IPS-20b (cell line): Measurements from ENCODE around the gene GRK1.

Source experiments
- H3K27ac ChIP-seq: one replicate; pipeline ENCODE4 v1.5.1; 2013; ENCODE audit warnings: low read length
- H3K27me3 ChIP-seq: 2 replicates; pipeline ENCODE4 v1.6.1; 2013; ENCODE audit warnings: mild to moderate bottlenecking, low read length, inconsistent platforms; ENCODE audit not compliant: insufficient read depth
- H3K36me3 ChIP-seq: 2 replicates; pipeline ENCODE4 v1.6.1; 2013; ENCODE audit warnings: low read depth, mild to moderate bottlenecking, inconsistent platforms, low read length, moderate library complexity; ENCODE audit not compliant: insufficient read depth
- H3K4me1 ChIP-seq: 2 replicates; pipeline ENCODE4 v1.6.1; 2013; ENCODE audit warnings: mild to moderate bottlenecking, control low read depth, inconsistent platforms, low read length, moderate library complexity; ENCODE audit not compliant: insufficient read depth
- H3K4me3 ChIP-seq: 2 replicates; pipeline ENCODE4 v1.5.1; 2013; ENCODE audit warnings: mild to moderate bottlenecking, low read length, inconsistent platforms
- H3K9ac ChIP-seq: 2 replicates; pipeline ENCODE4 v1.6.1; 2013; ENCODE audit warnings: low read depth, mild to moderate bottlenecking, inconsistent platforms, low read length, moderate library complexity
- H3K9me3 ChIP-seq: 2 replicates; pipeline ENCODE4 v1.6.1; 2013; ENCODE audit warnings: mild to moderate bottlenecking, low read depth, low read length, inconsistent platforms; ENCODE audit not compliant: insufficient read depth

Gene GRK1

GRCh38 chr13:113634279-113635047 lies 32.6 kb upstream of the GRK1 start:
- Histone ChIP-seq H3K27ac (no peak overlapping the region), H3K4me1 (no peaks in the 10 kb centered on the region), H3K4me3 (no peak overlapping the region), H3K9ac (no peak overlapping the region), H3K9me3 (no peaks in the 10 kb centered on the region; the same call in 1 of the 2 replicates), H3K27me3 (no peaks in the 10 kb centered on the region), H3K36me3 (peaks cover 91% of the 10 kb centered on the region)

GRCh38 chr13:113635048-113635420 lies 32.0 kb upstream of the GRK1 start:
- Histone ChIP-seq H3K36me3 (peaks cover 91% of the 10 kb centered on the region), H3K27me3 (no peaks in the 10 kb centered on the region)

GRCh38 chr13:113635709-113636108 lies 31.3 kb upstream of the GRK1 start:
- H3K9ac ChIP-seq, result no peak overlapping the region
- H3K36me3 ChIP-seq, result peaks cover 96% of the 10 kb centered on the region
- H3K27ac ChIP-seq, result no peak overlapping the region
- H3K9me3 ChIP-seq, result peaks cover 8% of the 10 kb centered on the region
- H3K4me3 ChIP-seq, result no peak overlapping the region
- H3K27me3 ChIP-seq, result no peaks in the 10 kb centered on the region
- no peaks in the 10 kb centered on the region for H3K4me1 ChIP-seq

More at GRCh38 chr13:113635048-113635420, 32.0 kb upstream of the GRK1 start:
- H3K9ac ChIP-seq, result no peak overlapping the region
- no peaks in the 10 kb centered on the region for H3K4me1 ChIP-seq
- no peak overlapping the region for H3K27ac ChIP-seq
- no peak overlapping the region for H3K4me3 ChIP-seq
- H3K9me3 ChIP-seq, result peaks cover under 1% of the 10 kb centered on the region

GRCh38 chr13:113636266-113636963 lies 30.6 kb upstream of the GRK1 start:
- peaks cover 9% of the 10 kb centered on the region for H3K9me3 ChIP-seq
- H3K36me3 ChIP-seq, result peaks cover 95% of the 10 kb centered on the region
- H3K9ac ChIP-seq, result no peak overlapping the region
- H3K4me3 ChIP-seq, result no peak overlapping the region
- no peaks in the 10 kb centered on the region for H3K4me1 ChIP-seq
- H3K27me3 ChIP-seq, result no peaks in the 10 kb centered on the region
- no peak overlapping the region for H3K27ac ChIP-seq

- no peaks in the 10 kb centered on the region for H3K4me1 ChIP-seq
- no peak overlapping the region for H3K4me3 ChIP-seq
- H3K36me3 ChIP-seq, result peaks cover 95% of the 10 kb centered on the region
- H3K27me3 ChIP-seq, result no peaks in the 10 kb centered on the region
- H3K9me3 ChIP-seq, result peaks cover 20% of the 10 kb centered on the region
- H3K9ac ChIP-seq, result no peak overlapping the region
- H3K27ac ChIP-seq, result no peak overlapping the region
Measured at GRCh38 chr13:113637262-113638160, 29.5 kb upstream of the GRK1 start.

GRCh38 chr13:113638173-113638746 lies 28.8 kb upstream of the GRK1 start:
- H3K4me1 ChIP-seq, result no peaks in the 10 kb centered on the region

GRCh38 chr13:113638806-113639205 lies 28.2 kb upstream of the GRK1 start:
- Histone ChIP-seq H3K4me1 (no peaks in the 10 kb centered on the region), H3K4me3 (no peak overlapping the region), H3K27ac (no peak overlapping the region), H3K9me3 (peaks cover 26% of the 10 kb centered on the region), H3K36me3 (peaks cover 84% of the 10 kb centered on the region), H3K27me3 (no peaks in the 10 kb centered on the region), H3K9ac (no peak overlapping the region)

More at GRCh38 chr13:113638173-113638746, 28.8 kb upstream of the GRK1 start:
- Histone ChIP-seq H3K27ac (no peak overlapping the region), H3K4me3 (no peak overlapping the region), H3K27me3 (no peaks in the 10 kb centered on the region), H3K36me3 (peaks cover 90% of the 10 kb centered on the region), H3K9ac (no peak overlapping the region), H3K9me3 (peaks cover 26% of the 10 kb centered on the region)

- peaks cover 75% of the 10 kb centered on the region for H3K36me3 ChIP-seq
- no peak overlapping the region for H3K27ac ChIP-seq
- H3K27me3 ChIP-seq, result no peaks in the 10 kb centered on the region
- H3K9me3 ChIP-seq, result peaks cover 31% of the 10 kb centered on the region
- no peaks in the 10 kb centered on the region for H3K4me1 ChIP-seq
- no peak overlapping the region for H3K4me3 ChIP-seq
- H3K9ac ChIP-seq, result no peak overlapping the region
Measured at GRCh38 chr13:113639616-113640262, 27.3 kb upstream of the GRK1 start.

GRCh38 chr13:113641426-113641825 lies 25.6 kb upstream of the GRK1 start:
- no peaks in the 10 kb centered on the region for H3K4me1 ChIP-seq
- H3K4me3 ChIP-seq, result no peak overlapping the region
- H3K36me3 ChIP-seq, result peaks cover 58% of the 10 kb centered on the region
- peaks cover 42% of the 10 kb centered on the region for H3K9me3 ChIP-seq
- H3K9ac ChIP-seq, result no peak overlapping the region
- no peaks in the 10 kb centered on the region for H3K27me3 ChIP-seq
- no peak overlapping the region for H3K27ac ChIP-seq

GRCh38 chr13:113642563-113642962 lies 24.5 kb upstream of the GRK1 start:
- H3K9ac ChIP-seq, result no peak overlapping the region
- H3K4me3 ChIP-seq, result no peak overlapping the region
- no peaks in the 10 kb centered on the region for H3K4me1 ChIP-seq
- H3K27ac ChIP-seq, result no peak overlapping the region
- H3K9me3 ChIP-seq, result peaks cover 42% of the 10 kb centered on the region
- H3K36me3 ChIP-seq, result peaks cover 47% of the 10 kb centered on the region
- no peaks in the 10 kb centered on the region for H3K27me3 ChIP-seq

- Histone ChIP-seq H3K9ac (no peak overlapping the region), H3K27me3 (no peaks in the 10 kb centered on the region), H3K27ac (no peak overlapping the region), H3K9me3 (peaks cover 42% of the 10 kb centered on the region), H3K4me1 (no peaks in the 10 kb centered on the region), H3K4me3 (no peak overlapping the region), H3K36me3 (peaks cover 36% of the 10 kb centered on the region)
Measured at GRCh38 chr13:113643593-113643992, 23.4 kb upstream of the GRK1 start.
